T-helper 17 cell (primary cell): ENCODE measurements around the gene PRAMEF5. TPM values are rescaled to one million over a fixed set of nuclear protein-coding genes. Genes with fewer than 3 reads are reported as not detected.
"Not testable (repeated sequence)": the region's sequence is repeated elsewhere in the genome, so short reads cannot be mapped to it uniquely, and the experiment has no call there.

Source experiments
- ATAC-seq: fragments of 150-1000 bp; cut with Tn5 transposase; 2 replicates; pipeline ENCODE4 v1.10.0; 2021; ENCODE audit warnings: mild to moderate bottlenecking, moderate library complexity
- DNase-seq, 3 donors: peaks; one replicate each; pipeline versions ENCODE4 v3.0.0 to v3.0.0-alpha.2; 2020 to 2021
- H3K9me3 ChIP-seq: one replicate; pipeline ENCODE4 v1.7.0; 2013; ENCODE audit warnings: low read length, mild to moderate bottlenecking; ENCODE audit not compliant: control insufficient read depth, poor library complexity, severe bottlenecking
- H3K27ac Mint-ChIP-seq: one replicate; pipeline ENCODE4 v1.8.0; 2022; ENCODE audit warnings: mild to moderate bottlenecking, moderate library complexity, mixed read lengths
- H3K27me3 Mint-ChIP-seq: one replicate; pipeline ENCODE4 v1.8.0; 2022; ENCODE audit warnings: mixed read lengths
- H3K36me3 Mint-ChIP-seq: one replicate; pipeline ENCODE4 v1.8.0; 2022; ENCODE audit warnings: low read depth, mixed read lengths
- H3K4me1 Mint-ChIP-seq: one replicate; pipeline ENCODE4 v1.8.0; 2022; ENCODE audit warnings: mild to moderate bottlenecking, mixed read lengths
- H3K4me3 Mint-ChIP-seq: one replicate; pipeline ENCODE4 v1.8.0; 2022; ENCODE audit warnings: mild to moderate bottlenecking, moderate library complexity, mixed read lengths
- total RNA-seq, 4 donors: library from RNA in 2 of 4; stranded (reverse) in 2 of 4; gene quantifications; one replicate each; pipeline ENCODE4 v1.2.3 and lab custom pipeline; 2022 to 2026

The PRAMEF5 gene
- total RNA-seq, 2 donors from 2014 or later: not detected

- not testable (repeated sequence) for DNase-seq, H3K27ac Mint-ChIP-seq, H3K4me1 Mint-ChIP-seq, H3K36me3 Mint-ChIP-seq, H3K4me3 Mint-ChIP-seq, ATAC-seq, H3K9me3 ChIP-seq, H3K27me3 Mint-ChIP-seq
These were observed 44.7 kb downstream of the PRAMEF5 start for GRCh38 chr1:13298699-13299098.

GRCh38 chr1:13302197-13302596 is 48.2 kb downstream of the PRAMEF5 start:
- H3K4me1 Mint-ChIP-seq, H3K36me3 Mint-ChIP-seq, H3K9me3 ChIP-seq, DNase-seq, H3K27me3 Mint-ChIP-seq, ATAC-seq, H3K27ac Mint-ChIP-seq, H3K4me3 Mint-ChIP-seq: not testable (repeated sequence)

GRCh38 chr1:13303239-13303638 is 49.2 kb downstream of the PRAMEF5 start, which contains the start of gene PRAMEF33:
Gene PRAMEF33, plus strand, starts transcription at chr1:13303539. Its CDS starts 2,416 bp downstream, at chr1:13305955.
- H3K9me3 ChIP-seq, H3K4me3 Mint-ChIP-seq, DNase-seq, H3K4me1 Mint-ChIP-seq, H3K36me3 Mint-ChIP-seq, ATAC-seq, H3K27me3 Mint-ChIP-seq, H3K27ac Mint-ChIP-seq: not testable (repeated sequence)

Other genes starting within 250 kb of the PRAMEF5 start
- gene PRAMEF27, start 197.6 kb upstream of the PRAMEF5 start, total RNA-seq: not detected
- gene HNRNPCL3, start 193.4 kb upstream of the PRAMEF5 start, total RNA-seq: not detected
- gene PRAMEF25, start 183.4 kb upstream of the PRAMEF5 start, total RNA-seq: not detected
- gene HNRNPCL2, start 137.3 kb upstream of the PRAMEF5 start, total RNA-seq: not detected
- not detected for gene PRAMEF26, start 98.2 kb upstream of the PRAMEF5 start, total RNA-seq
- gene HNRNPCL4, start 88.6 kb upstream of the PRAMEF5 start, total RNA-seq: not detected
- gene PRAMEF9, start 82.3 kb upstream of the PRAMEF5 start, total RNA-seq: not detected
- gene PRAMEF13, start 52.8 kb upstream of the PRAMEF5 start, total RNA-seq: not detected
- not detected for gene PRAMEF18, start 28.0 kb upstream of the PRAMEF5 start, total RNA-seq
- not detected for gene PRAMEF8, start 30.9 kb downstream of the PRAMEF5 start, total RNA-seq
- gene PRAMEF33, start 49.3 kb downstream of the PRAMEF5 start, total RNA-seq: not detected
- gene PRAMEF15, start 61.4 kb downstream of the PRAMEF5 start, total RNA-seq: not detected
- not detected for gene PRAMEF14, start 92.9 kb downstream of the PRAMEF5 start, total RNA-seq
- not detected for gene PRAMEF19, start 117.7 kb downstream of the PRAMEF5 start, total RNA-seq
- not detected for gene PRAMEF17, start 135.4 kb downstream of the PRAMEF5 start, total RNA-seq
- gene PRAMEF20, start 156.3 kb downstream of the PRAMEF5 start, total RNA-seq: not detected